Measurements from ENCODE around the gene CYP19A1. TPM values are rescaled to one million over a fixed set of nuclear protein-coding genes. Genes with fewer than 3 reads are reported as not detected.

CYP19A1 gene
- polyA plus RNA-seq, 1 of the 3 experiments (the other 2 are of a cell fraction) = 0.03 TPM

DNA sequence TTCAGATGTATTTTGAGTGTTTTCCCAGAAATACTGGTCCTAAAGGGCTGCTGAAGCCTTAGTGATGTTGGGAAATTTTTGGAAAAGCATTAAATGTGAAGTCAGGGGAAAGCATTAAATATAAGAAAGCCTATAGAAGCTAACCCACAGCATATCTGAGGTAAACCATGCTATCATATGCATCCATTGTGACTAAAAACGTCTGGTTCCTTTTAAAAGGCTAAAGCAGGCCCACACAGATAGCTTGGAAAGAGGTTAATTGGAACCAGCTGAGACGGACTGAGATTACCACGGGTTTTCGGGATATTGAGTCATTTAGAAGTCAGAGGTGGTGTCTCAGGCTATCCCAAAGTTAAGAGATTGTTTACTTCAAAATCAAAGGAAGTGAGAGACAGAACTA lies 78.2 kb downstream of the CYP19A1 start:
- H3K27ac ChIP-seq (ENCODE audit: low read depth in 2 of 2, low read length in 1 of 2) = peak overlapping the region in 1 of 2 experiments; percentile 94; a peak in 2 of 4 replicates
- H3K4me2 ChIP-seq = no peak overlapping the region
- H3K9me2 ChIP-seq = no peaks in the 10 kb centered on the region
- no peak overlapping the region for H2AFZ ChIP-seq (ENCODE audit: low read depth)
- H3K36me3 ChIP-seq (replicated peaks in 1 of 2; ENCODE audit: control insufficient read depth in 1 of 2, insufficient read depth in 2 of 2, low read length in 1 of 2) = no peaks in the 10 kb centered on the region
- TF ChIP-seq FOSL2 (IDR thresholded peaks at IDR 0.05; ENCODE audit: borderline replicate concordance, low read depth) (no peak), RCOR1 (IDR thresholded peaks at IDR 0.05; ENCODE audit: low read length) (peak; percentile 9; the same call in 1 of the 2 replicates), GATA2 (CRISPR knock-in tag; IDR thresholded peaks at IDR 0.05) (peak; percentile 14; the same call in 1 of the 2 replicates), ELF1 (IDR thresholded peaks at IDR 0.05) (no peak), TCF12 (IDR thresholded peaks at IDR 0.05) (peak; percentile 45; the same call in 1 of the 2 replicates), TAF1 (IDR thresholded peaks at IDR 0.05; ENCODE audit: borderline replicate concordance, low read depth, low read length) (no peak), FOXJ3 (CRISPR knock-in tag; IDR thresholded peaks at IDR 0.05) (no peak), POLR2AphosphoS5 (IDR thresholded peaks at IDR 0.05; ENCODE audit: low read depth, low read length) (no peak)
- peaks cover 4% of the 10 kb centered on the region; the same call in 1 of the 2 replicates for H3K27me3 ChIP-seq (ENCODE audit: insufficient read depth)
- no peak overlapping the region for H3K4me3 ChIP-seq (ENCODE audit: low read depth in 2 of 2, low read length in 1 of 2)
- no peaks in the 10 kb centered on the region for H4K20me1 ChIP-seq (ENCODE audit: insufficient read depth)
- no peaks in the 10 kb centered on the region for H3K9me3 ChIP-seq
- H3F3A ChIP-seq (replicated peaks; ENCODE audit: insufficient read depth) = no peaks in the 10 kb centered on the region
- H3K9ac ChIP-seq = no peak overlapping the region
- H3K4me1 ChIP-seq (ENCODE audit: control insufficient read depth in 1 of 2, insufficient read depth in 2 of 2, low read depth in 1 of 2, low read length in 1 of 2) = peaks cover 0 to 7% of the 10 kb centered on the region in 2 experiments; a peak in 2 of 4 replicates
- ChIA-PET POLR2A (no interaction called here), CTCF (interaction anchor here (0.8 to 2.1 kb wide), 4 partner anchors 21 to 121 kb away, joined by 3 to 9 read pairs (median 4); no protein-coding TSS in a partner anchor)
- DNase-seq = peak; percentile 61
- 13% methylated on average over 4 of the region's 4 CpGs for WGBS (ENCODE audit: low lambda C conversion rate)
- H3K79me2 ChIP-seq (ENCODE audit: insufficient read depth) = no peaks in the 10 kb centered on the region

DNA sequence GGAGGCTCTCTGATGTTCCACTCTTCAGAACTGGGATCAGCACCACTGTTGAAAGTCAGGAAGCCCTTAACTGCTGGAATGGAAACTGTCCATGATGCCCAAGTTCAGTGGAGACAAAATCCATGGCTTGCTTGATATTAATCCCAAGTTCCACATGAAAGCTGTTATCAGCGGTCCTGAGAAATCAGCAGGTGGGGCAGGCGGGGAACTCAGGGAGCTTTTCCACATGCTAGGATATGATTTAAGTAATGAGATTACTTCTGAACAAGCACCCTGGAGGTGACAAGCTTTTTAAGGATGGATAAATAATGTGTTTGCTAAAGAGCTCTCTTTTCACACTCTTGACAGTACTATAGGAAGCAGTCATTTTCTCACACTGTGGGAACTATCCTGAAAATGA lies 82.9 kb downstream of the CYP19A1 start:
- Histone ChIP-seq H3K27ac (ENCODE audit: low read depth in 2 of 2, low read length in 1 of 2) (no peak overlapping the region), H2AFZ (ENCODE audit: low read depth) (no peak overlapping the region), H3K4me1 (ENCODE audit: control insufficient read depth in 1 of 2, insufficient read depth in 2 of 2, low read depth in 1 of 2, low read length in 1 of 2) (peaks cover 0 to 4% of the 10 kb centered on the region in 2 experiments; a peak in 2 of 4 replicates), H3F3A (replicated peaks; ENCODE audit: insufficient read depth) (no peaks in the 10 kb centered on the region), H4K20me1 (ENCODE audit: insufficient read depth) (no peaks in the 10 kb centered on the region), H3K27me3 (ENCODE audit: insufficient read depth) (no peaks in the 10 kb centered on the region; the same call in 1 of the 2 replicates), H3K79me2 (ENCODE audit: insufficient read depth) (no peaks in the 10 kb centered on the region), H3K9me2 (no peaks in the 10 kb centered on the region), H3K4me3 (ENCODE audit: low read depth in 2 of 2, low read length in 1 of 2) (no peak overlapping the region), H3K9ac (no peak overlapping the region), H3K4me2 (no peak overlapping the region), H3K9me3 (no peaks in the 10 kb centered on the region), H3K36me3 (replicated peaks in 1 of 2; ENCODE audit: control insufficient read depth in 1 of 2, insufficient read depth in 2 of 2, low read length in 1 of 2) (no peaks in the 10 kb centered on the region)
- ChIA-PET CTCF (interaction anchor here (1.4 to 2.1 kb wide), 3 partner anchors 26 to 148 kb away, joined by 5 to 8 read pairs (median 5); no protein-coding TSS in a partner anchor), POLR2A (no interaction called here)
- 67% methylated on average over 2 of the region's 2 CpGs for WGBS (ENCODE audit: low lambda C conversion rate)
- TF ChIP-seq POLR2AphosphoS5 (IDR thresholded peaks at IDR 0.05; ENCODE audit: low read depth, low read length) (no peak), YY1 (IDR thresholded peaks at IDR 0.05; ENCODE audit: low read depth) (no peak), CHD2 (IDR thresholded peaks at IDR 0.05; ENCODE audit: low read length, partially characterized antibody) (no peak), RXRA (IDR thresholded peaks at IDR 0.05; ENCODE audit: borderline replicate concordance, low read depth) (no peak), TCF12 (IDR thresholded peaks at IDR 0.05) (no peak), RAD21 (IDR thresholded peaks at IDR 0.05; ENCODE audit: low read length) (no peak), JUND (IDR thresholded peaks at IDR 0.05) (no peak), RFX5 (IDR thresholded peaks at IDR 0.05; ENCODE audit: low read length) (no peak), SMC3 (IDR thresholded peaks at IDR 0.05; ENCODE audit: low read depth, low read length) (no peak), NRF1 (IDR thresholded peaks at IDR 0.05; ENCODE audit: low read depth, low read length) (no peak), MEF2A (IDR thresholded peaks at IDR 0.05; ENCODE audit: borderline replicate concordance, low read depth) (no peak), GABPA (IDR thresholded peaks at IDR 0.05; ENCODE audit: low read depth) (no peak), TAF1 (IDR thresholded peaks at IDR 0.05; ENCODE audit: borderline replicate concordance, low read depth, low read length) (no peak)
- TF ChIP-seq, protein P1, sequence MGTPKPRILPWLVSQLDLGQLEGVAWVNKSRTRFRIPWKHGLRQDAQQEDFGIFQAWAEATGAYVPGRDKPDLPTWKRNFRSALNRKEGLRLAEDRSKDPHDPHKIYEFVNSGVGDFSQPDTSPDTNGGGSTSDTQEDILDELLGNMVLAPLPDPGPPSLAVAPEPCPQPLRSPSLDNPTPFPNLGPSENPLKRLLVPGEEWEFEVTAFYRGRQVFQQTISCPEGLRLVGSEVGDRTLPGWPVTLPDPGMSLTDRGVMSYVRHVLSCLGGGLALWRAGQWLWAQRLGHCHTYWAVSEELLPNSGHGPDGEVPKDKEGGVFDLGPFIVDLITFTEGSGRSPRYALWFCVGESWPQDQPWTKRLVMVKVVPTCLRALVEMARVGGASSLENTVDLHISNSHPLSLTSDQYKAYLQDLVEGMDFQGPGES (IDR thresholded peaks at IDR 0.05; ENCODE audit: low read depth, low read length) = no peak
- TF ChIP-seq, protein P2, sequence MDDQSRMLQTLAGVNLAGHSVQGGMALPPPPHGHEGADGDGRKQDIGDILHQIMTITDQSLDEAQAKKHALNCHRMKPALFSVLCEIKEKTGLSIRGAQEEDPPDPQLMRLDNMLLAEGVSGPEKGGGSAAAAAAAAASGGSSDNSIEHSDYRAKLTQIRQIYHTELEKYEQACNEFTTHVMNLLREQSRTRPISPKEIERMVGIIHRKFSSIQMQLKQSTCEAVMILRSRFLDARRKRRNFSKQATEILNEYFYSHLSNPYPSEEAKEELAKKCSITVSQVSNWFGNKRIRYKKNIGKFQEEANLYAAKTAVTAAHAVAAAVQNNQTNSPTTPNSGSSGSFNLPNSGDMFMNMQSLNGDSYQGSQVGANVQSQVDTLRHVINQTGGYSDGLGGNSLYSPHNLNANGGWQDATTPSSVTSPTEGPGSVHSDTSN (IDR thresholded peaks at IDR 0.05) = no peak
- TF ChIP-seq, protein P3, sequence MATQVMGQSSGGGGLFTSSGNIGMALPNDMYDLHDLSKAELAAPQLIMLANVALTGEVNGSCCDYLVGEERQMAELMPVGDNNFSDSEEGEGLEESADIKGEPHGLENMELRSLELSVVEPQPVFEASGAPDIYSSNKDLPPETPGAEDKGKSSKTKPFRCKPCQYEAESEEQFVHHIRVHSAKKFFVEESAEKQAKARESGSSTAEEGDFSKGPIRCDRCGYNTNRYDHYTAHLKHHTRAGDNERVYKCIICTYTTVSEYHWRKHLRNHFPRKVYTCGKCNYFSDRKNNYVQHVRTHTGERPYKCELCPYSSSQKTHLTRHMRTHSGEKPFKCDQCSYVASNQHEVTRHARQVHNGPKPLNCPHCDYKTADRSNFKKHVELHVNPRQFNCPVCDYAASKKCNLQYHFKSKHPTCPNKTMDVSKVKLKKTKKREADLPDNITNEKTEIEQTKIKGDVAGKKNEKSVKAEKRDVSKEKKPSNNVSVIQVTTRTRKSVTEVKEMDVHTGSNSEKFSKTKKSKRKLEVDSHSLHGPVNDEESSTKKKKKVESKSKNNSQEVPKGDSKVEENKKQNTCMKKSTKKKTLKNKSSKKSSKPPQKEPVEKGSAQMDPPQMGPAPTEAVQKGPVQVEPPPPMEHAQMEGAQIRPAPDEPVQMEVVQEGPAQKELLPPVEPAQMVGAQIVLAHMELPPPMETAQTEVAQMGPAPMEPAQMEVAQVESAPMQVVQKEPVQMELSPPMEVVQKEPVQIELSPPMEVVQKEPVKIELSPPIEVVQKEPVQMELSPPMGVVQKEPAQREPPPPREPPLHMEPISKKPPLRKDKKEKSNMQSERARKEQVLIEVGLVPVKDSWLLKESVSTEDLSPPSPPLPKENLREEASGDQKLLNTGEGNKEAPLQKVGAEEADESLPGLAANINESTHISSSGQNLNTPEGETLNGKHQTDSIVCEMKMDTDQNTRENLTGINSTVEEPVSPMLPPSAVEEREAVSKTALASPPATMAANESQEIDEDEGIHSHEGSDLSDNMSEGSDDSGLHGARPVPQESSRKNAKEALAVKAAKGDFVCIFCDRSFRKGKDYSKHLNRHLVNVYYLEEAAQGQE (IDR thresholded peaks at IDR 0.05; ENCODE audit: low read depth, low read length) = no peak
- DNase-seq = no peak

Data from SK-N-SH (cell line).